IPS-15b (cell line): ENCODE results near the gene PPP2R2C.

Experiments
- H3K27me3 ChIP-seq: one replicate; pipeline ENCODE4 v1.6.1; 2013; ENCODE audit warnings: low read length; ENCODE audit not compliant: control insufficient read depth, insufficient read depth
- H3K36me3 ChIP-seq: one replicate; pipeline ENCODE4 v1.6.1; 2013; ENCODE audit warnings: low read length; ENCODE audit not compliant: control insufficient read depth, insufficient read depth
- H3K4me1 ChIP-seq: one replicate; pipeline ENCODE4 v1.6.1; 2013; ENCODE audit warnings: mild to moderate bottlenecking, low read length; ENCODE audit not compliant: control insufficient read depth, insufficient read depth
- H3K4me3 ChIP-seq: one replicate; pipeline ENCODE4 v1.5.1; 2013; ENCODE audit warnings: low read depth, low read length
- H3K9ac ChIP-seq: one replicate; pipeline ENCODE4 v1.6.1; 2013; ENCODE audit warnings: low read depth, mild to moderate bottlenecking, low read length
- H3K9me3 ChIP-seq: one replicate; pipeline ENCODE4 v1.6.1; 2013; ENCODE audit warnings: mild to moderate bottlenecking, low read length; ENCODE audit not compliant: control insufficient read depth, insufficient read depth

PPP2R2C gene

GRCh38 chr4:6464842-6465588 lies 7.4 kb downstream of the PPP2R2C start:
- Histone ChIP-seq H3K27me3 (peaks cover 25% of the 10 kb centered on the region), H3K4me3 (no peak overlapping the region), H3K36me3 (no peaks in the 10 kb centered on the region), H3K9ac (no peak overlapping the region), H3K4me1 (no peaks in the 10 kb centered on the region), H3K9me3 (no peaks in the 10 kb centered on the region)

- H3K9ac ChIP-seq, result no peak overlapping the region
- H3K4me1 ChIP-seq, result no peaks in the 10 kb centered on the region
- no peaks in the 10 kb centered on the region for H3K36me3 ChIP-seq
- no peaks in the 10 kb centered on the region for H3K9me3 ChIP-seq
- H3K4me3 ChIP-seq, result no peak overlapping the region
- H3K27me3 ChIP-seq, result peaks cover 13% of the 10 kb centered on the region
These were observed 8.8 kb downstream of the PPP2R2C start for GRCh38 chr4:6463311-6464289.

- Histone ChIP-seq H3K9me3 (no peaks in the 10 kb centered on the region), H3K9ac (no peak overlapping the region), H3K4me3 (no peak overlapping the region), H3K4me1 (no peaks in the 10 kb centered on the region), H3K27me3 (no peaks in the 10 kb centered on the region), H3K36me3 (no peaks in the 10 kb centered on the region)
These were observed 10.9 kb downstream of the PPP2R2C start for GRCh38 chr4:6461301-6462165.

- H3K9me3 ChIP-seq, result no peaks in the 10 kb centered on the region
- no peaks in the 10 kb centered on the region for H3K4me1 ChIP-seq
- no peak overlapping the region for H3K4me3 ChIP-seq
- H3K36me3 ChIP-seq, result no peaks in the 10 kb centered on the region
- H3K9ac ChIP-seq, result no peak overlapping the region
- H3K27me3 ChIP-seq, result no peaks in the 10 kb centered on the region
These were observed 11.5 kb downstream of the PPP2R2C start for GRCh38 chr4:6460876-6461275.

- no peak overlapping the region for H3K9ac ChIP-seq
- H3K9me3 ChIP-seq, result no peaks in the 10 kb centered on the region
- no peaks in the 10 kb centered on the region for H3K4me1 ChIP-seq
These were observed 13.9 kb downstream of the PPP2R2C start for GRCh38 chr4:6458528-6458927.

GRCh38 chr4:6456450-6456849 lies 16.0 kb downstream of the PPP2R2C start:
- H3K9me3 ChIP-seq, result no peaks in the 10 kb centered on the region
- H3K36me3 ChIP-seq, result no peaks in the 10 kb centered on the region
- H3K4me3 ChIP-seq, result no peak overlapping the region
- H3K9ac ChIP-seq, result no peak overlapping the region
- no peaks in the 10 kb centered on the region for H3K4me1 ChIP-seq
- no peaks in the 10 kb centered on the region for H3K27me3 ChIP-seq

More at GRCh38 chr4:6458528-6458927, 13.9 kb downstream of the PPP2R2C start:
- Histone ChIP-seq H3K36me3 (no peaks in the 10 kb centered on the region), H3K4me3 (no peak overlapping the region), H3K27me3 (no peaks in the 10 kb centered on the region)

GRCh38 chr4:6454112-6454910 lies 18.1 kb downstream of the PPP2R2C start:
- H3K36me3 ChIP-seq, result no peaks in the 10 kb centered on the region
- H3K9me3 ChIP-seq, result no peaks in the 10 kb centered on the region
- H3K4me1 ChIP-seq, result no peaks in the 10 kb centered on the region
- no peak overlapping the region for H3K4me3 ChIP-seq
- H3K27me3 ChIP-seq, result no peaks in the 10 kb centered on the region
- no peak overlapping the region for H3K9ac ChIP-seq

GRCh38 chr4:6453688-6453990 lies 18.8 kb downstream of the PPP2R2C start:
- Histone ChIP-seq H3K9me3 (no peaks in the 10 kb centered on the region), H3K27me3 (no peaks in the 10 kb centered on the region), H3K4me1 (no peaks in the 10 kb centered on the region), H3K4me3 (no peak overlapping the region), H3K36me3 (no peaks in the 10 kb centered on the region), H3K9ac (no peak overlapping the region)

- H3K4me3 ChIP-seq, result no peak overlapping the region
- no peaks in the 10 kb centered on the region for H3K27me3 ChIP-seq
- no peaks in the 10 kb centered on the region for H3K9me3 ChIP-seq
- H3K4me1 ChIP-seq, result no peaks in the 10 kb centered on the region
- H3K9ac ChIP-seq, result no peak overlapping the region
- no peaks in the 10 kb centered on the region for H3K36me3 ChIP-seq
These were observed 19.3 kb downstream of the PPP2R2C start for GRCh38 chr4:6452897-6453687.

- Histone ChIP-seq H3K9ac (no peak overlapping the region), H3K36me3 (no peaks in the 10 kb centered on the region), H3K4me1 (no peaks in the 10 kb centered on the region), H3K27me3 (no peaks in the 10 kb centered on the region), H3K9me3 (no peaks in the 10 kb centered on the region), H3K4me3 (no peak overlapping the region)
These were observed 20.1 kb downstream of the PPP2R2C start for GRCh38 chr4:6452116-6452896.
